ENCODE data around the gene RAP1A.

RAP1A gene

DNA sequence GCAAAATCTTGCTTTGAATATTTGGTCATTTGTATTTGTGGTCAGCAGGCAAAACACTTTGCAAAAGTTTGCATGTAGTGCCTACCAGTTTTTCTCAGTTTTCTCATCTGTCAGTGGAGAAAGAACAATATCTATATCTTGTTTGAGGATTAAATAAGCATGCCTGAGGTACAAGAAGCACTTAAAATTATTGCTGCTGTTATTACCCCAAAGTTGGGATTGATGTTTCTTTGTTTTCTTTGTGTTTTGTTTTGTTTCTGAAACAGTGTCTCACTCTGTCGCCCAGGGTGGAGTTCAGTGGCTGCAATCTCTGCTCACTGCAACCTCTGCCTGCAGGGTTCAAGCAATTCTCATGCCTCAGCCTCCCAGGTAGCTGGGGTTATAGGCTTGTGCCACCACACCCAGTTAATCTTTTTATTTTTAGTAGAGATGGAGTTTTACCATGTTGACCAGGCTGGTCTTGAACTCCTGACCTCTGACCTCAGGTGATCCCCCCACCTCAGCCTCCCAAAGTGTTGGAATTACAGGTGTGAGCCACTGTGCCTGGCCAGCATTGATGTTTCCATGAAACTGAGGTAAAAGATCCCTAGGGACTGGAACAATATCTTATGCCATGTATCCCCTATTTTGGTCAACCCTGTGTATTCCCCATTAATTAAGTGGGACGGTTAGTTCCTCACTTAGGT is 15.9 kb downstream of the RAP1A start:
- H3K9ac ChIP-seq, result no peak overlapping the region
- peaks cover 94% of the 10 kb centered on the region for H3K79me2 ChIP-seq (ENCODE audit: insufficient read depth, low read depth)
- no peaks in the 10 kb centered on the region for H3K36me3 ChIP-seq (ENCODE audit: insufficient read depth)
- H2AFZ ChIP-seq (ENCODE audit: low read depth), result no peak overlapping the region
- no peaks in the 10 kb centered on the region for H4K20me1 ChIP-seq (ENCODE audit: insufficient read depth)
- peaks cover 68% of the 10 kb centered on the region for H3K4me1 ChIP-seq (ENCODE audit: low read depth, poor library complexity, severe bottlenecking)
- no peak overlapping the region for H3K4me3 ChIP-seq (IDR thresholded peaks at IDR 0.05; ENCODE audit: insufficient read depth, low read depth, low read length)
- no peaks in the 10 kb centered on the region for H3K27me3 ChIP-seq (ENCODE audit: insufficient read depth, low read depth)
- H3K27ac ChIP-seq, result no peak overlapping the region
- TF ChIP-seq, protein P1, sequence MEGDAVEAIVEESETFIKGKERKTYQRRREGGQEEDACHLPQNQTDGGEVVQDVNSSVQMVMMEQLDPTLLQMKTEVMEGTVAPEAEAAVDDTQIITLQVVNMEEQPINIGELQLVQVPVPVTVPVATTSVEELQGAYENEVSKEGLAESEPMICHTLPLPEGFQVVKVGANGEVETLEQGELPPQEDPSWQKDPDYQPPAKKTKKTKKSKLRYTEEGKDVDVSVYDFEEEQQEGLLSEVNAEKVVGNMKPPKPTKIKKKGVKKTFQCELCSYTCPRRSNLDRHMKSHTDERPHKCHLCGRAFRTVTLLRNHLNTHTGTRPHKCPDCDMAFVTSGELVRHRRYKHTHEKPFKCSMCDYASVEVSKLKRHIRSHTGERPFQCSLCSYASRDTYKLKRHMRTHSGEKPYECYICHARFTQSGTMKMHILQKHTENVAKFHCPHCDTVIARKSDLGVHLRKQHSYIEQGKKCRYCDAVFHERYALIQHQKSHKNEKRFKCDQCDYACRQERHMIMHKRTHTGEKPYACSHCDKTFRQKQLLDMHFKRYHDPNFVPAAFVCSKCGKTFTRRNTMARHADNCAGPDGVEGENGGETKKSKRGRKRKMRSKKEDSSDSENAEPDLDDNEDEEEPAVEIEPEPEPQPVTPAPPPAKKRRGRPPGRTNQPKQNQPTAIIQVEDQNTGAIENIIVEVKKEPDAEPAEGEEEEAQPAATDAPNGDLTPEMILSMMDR (conservative IDR thresholded peaks at IDR 0.05; ENCODE audit: low read depth, low read length), result no peak
- no peak overlapping the region for H3K4me2 ChIP-seq

GRCh38 chr1:111638320-111638719 is 18.7 kb downstream of the RAP1A start:
- Histone ChIP-seq H3K4me3 (IDR thresholded peaks at IDR 0.05; ENCODE audit: insufficient read depth, low read depth, low read length) (no peak overlapping the region), H4K20me1 (ENCODE audit: insufficient read depth) (no peaks in the 10 kb centered on the region), H3K36me3 (ENCODE audit: insufficient read depth) (no peaks in the 10 kb centered on the region), H3K9ac (no peak overlapping the region), H2AFZ (ENCODE audit: low read depth) (no peak overlapping the region), H3K79me2 (ENCODE audit: insufficient read depth, low read depth) (peaks cover 91% of the 10 kb centered on the region), H3K27me3 (ENCODE audit: insufficient read depth, low read depth) (no peaks in the 10 kb centered on the region), H3K27ac (no peak overlapping the region), H3K4me2 (no peak overlapping the region), H3K4me1 (ENCODE audit: low read depth, poor library complexity, severe bottlenecking) (peaks cover 41% of the 10 kb centered on the region)
- TF ChIP-seq, protein P1 (conservative IDR thresholded peaks at IDR 0.05; ENCODE audit: low read depth, low read length), result no peak

- TF ChIP-seq, protein P1 (conservative IDR thresholded peaks at IDR 0.05; ENCODE audit: low read depth, low read length), result no peak
- Histone ChIP-seq H3K27me3 (ENCODE audit: insufficient read depth, low read depth) (no peaks in the 10 kb centered on the region), H3K4me2 (no peak overlapping the region), H4K20me1 (ENCODE audit: insufficient read depth) (no peaks in the 10 kb centered on the region; the same call in 1 of the 2 replicates), H3K4me3 (IDR thresholded peaks at IDR 0.05; ENCODE audit: insufficient read depth, low read depth, low read length) (no peak overlapping the region), H3K36me3 (ENCODE audit: insufficient read depth) (no peaks in the 10 kb centered on the region), H3K27ac (no peak overlapping the region), H3K4me1 (ENCODE audit: low read depth, poor library complexity, severe bottlenecking) (peaks cover 32% of the 10 kb centered on the region), H2AFZ (ENCODE audit: low read depth) (no peak overlapping the region), H3K79me2 (ENCODE audit: insufficient read depth, low read depth) (peaks cover 92% of the 10 kb centered on the region), H3K9ac (no peak overlapping the region)
Measured at GRCh38 chr1:111639602-111640198, 20.1 kb downstream of the RAP1A start.

- TF ChIP-seq, protein P1 (conservative IDR thresholded peaks at IDR 0.05; ENCODE audit: low read depth, low read length), result no peak
- Histone ChIP-seq H3K27me3 (ENCODE audit: insufficient read depth, low read depth) (no peaks in the 10 kb centered on the region), H3K4me1 (ENCODE audit: low read depth, poor library complexity, severe bottlenecking) (peaks cover 12% of the 10 kb centered on the region), H3K36me3 (ENCODE audit: insufficient read depth) (no peaks in the 10 kb centered on the region), H2AFZ (ENCODE audit: low read depth) (no peak overlapping the region), H4K20me1 (ENCODE audit: insufficient read depth) (no peaks in the 10 kb centered on the region; the same call in 1 of the 2 replicates), H3K4me3 (IDR thresholded peaks at IDR 0.05; ENCODE audit: insufficient read depth, low read depth, low read length) (no peak overlapping the region), H3K9ac (no peak overlapping the region), H3K27ac (no peak overlapping the region), H3K79me2 (ENCODE audit: insufficient read depth, low read depth) (peaks cover 88% of the 10 kb centered on the region), H3K4me2 (no peak overlapping the region)
Measured at GRCh38 chr1:111643097-111643496, 23.5 kb downstream of the RAP1A start.

Measured in KMS-11 (cell line).